Muscle of leg (tissue), 11 donors: ENCODE measurements around the gene FASTK. TPM values are rescaled to one million over a fixed set of nuclear protein-coding genes. Genes with fewer than 3 reads are reported as not detected.

ENCODE experiments used
- DNase-seq: peaks from one replicate; pipeline ENCODE4 v3.0.0; 2013
- H3K27ac ChIP-seq: one replicate; pipeline ENCODE4 v1.5.1; 2013; ENCODE audit warnings: mild to moderate bottlenecking, low read length, control low read depth
- H3K27me3 ChIP-seq: one replicate; pipeline ENCODE4 v1.6.1; 2013; ENCODE audit warnings: low read length; ENCODE audit not compliant: control insufficient read depth, insufficient read depth
- H3K36me3 ChIP-seq: one replicate; pipeline ENCODE4 v1.6.1; 2013; ENCODE audit warnings: low read length; ENCODE audit not compliant: control insufficient read depth, insufficient read depth
- H3K4me1 ChIP-seq: one replicate; pipeline ENCODE4 v1.6.1; 2013; ENCODE audit warnings: low read length; ENCODE audit not compliant: control insufficient read depth, insufficient read depth
- H3K4me3 ChIP-seq: one replicate; pipeline ENCODE4 v1.5.1; 2013; ENCODE audit warnings: low read length, control low read depth
- H3K9me3 ChIP-seq: replicated peaks from 2 replicates; pipeline ENCODE4 v1.6.1; 2013; ENCODE audit warnings: low read depth, low read length; ENCODE audit not compliant: control insufficient read depth
- WGBS: methylation state at CpG from one replicate; pipeline ENCODE4 v1.1.5; 2013; ENCODE audit warnings: missing lambda C conversion rate; ENCODE audit not compliant: insufficient coverage; 5-methylcytosine and 5-hydroxymethylcytosine counted together
- polyA plus RNA-seq, 8 donors: library from polyadenylated mRNA; unstranded; fragments of 120-200 nt; gene quantifications; one replicate each; pipeline versions ENCODE4 v1.2.1 to v1.2.3, GENCODE V29; 2013; ENCODE audit warnings: inconsistent platforms in 1 of 8, low replicate concordance in 1 of 8; ENCODE audit not compliant: insufficient read length in 8 of 8, insufficient read depth in 1 of 8
- total RNA-seq: library from RNA; stranded (reverse); fragments of 120-200 nt; gene quantifications from one replicate; pipeline ENCODE4 v1.2.4, GENCODE V29; 2013

The FASTK gene
- total and polyA plus RNA-seq, 9 donors, result 65.2 to 90.1 (median 81.2) TPM

GRCh38 chr7:151058781-151059366 is 21.7 kb downstream of the FASTK start:
- no peaks in the 10 kb centered on the region for H3K27me3 ChIP-seq
- peak overlapping the region; percentile 100 for H3K27ac ChIP-seq
- WGBS, result 7% methylated on average over 7 of the region's 18 CpGs
- H3K4me1 ChIP-seq, result peaks cover 57% of the 10 kb centered on the region
- peak overlapping the region; percentile 79 for H3K4me3 ChIP-seq
- DNase-seq, result peak; percentile 52
- H3K36me3 ChIP-seq, result peaks cover 17% of the 10 kb centered on the region
- no peaks in the 10 kb centered on the region for H3K9me3 ChIP-seq

- DNase-seq, result peak; percentile 100
- no peaks in the 10 kb centered on the region for H3K27me3 ChIP-seq
- peaks cover 54% of the 10 kb centered on the region for H3K4me1 ChIP-seq
Observed at GRCh38 chr7:151057989-151058780, 22.4 kb downstream of the FASTK start.

DNA sequence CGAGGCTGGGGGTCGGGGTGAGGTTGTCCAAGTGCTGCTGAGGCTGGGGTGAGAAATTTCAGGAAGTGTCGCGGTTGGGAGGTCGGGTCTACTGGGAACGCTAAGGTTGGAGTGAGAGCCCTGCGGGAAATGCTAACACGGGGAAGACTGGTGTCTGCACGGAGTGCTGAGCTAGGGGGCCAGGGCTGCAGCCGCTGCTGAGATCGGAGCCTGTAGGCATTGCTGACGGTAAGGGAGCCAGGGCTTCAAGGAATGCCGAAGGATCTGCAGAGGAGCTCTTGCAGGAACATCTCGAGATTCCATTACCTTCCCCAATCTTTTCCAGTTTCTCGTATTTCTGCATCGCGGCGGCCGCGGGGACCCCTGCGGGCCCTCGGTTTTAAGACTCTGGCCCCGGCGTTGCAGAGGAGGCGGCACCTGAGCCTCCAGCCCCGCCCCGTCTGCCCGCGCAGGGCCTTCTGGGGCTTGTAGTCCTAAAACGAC is 23.1 kb downstream of the FASTK start, which contains the start of gene CDK5:
TSS of gene CDK5 (minus strand) at position 392 of the 483 bp plus-strand sequence. CDS start at position 343, 49 bp downstream.
- no peaks in the 10 kb centered on the region for H3K27me3 ChIP-seq
- under 1% methylated on average over 29 of the region's 30 CpGs for WGBS
- H3K9me3 ChIP-seq, result no peaks in the 10 kb centered on the region
- H3K27ac ChIP-seq, result peak within 1 kb of the TSS; percentile 100
- H3K4me3 ChIP-seq, result peak within 1 kb of the TSS; percentile 79
- DNase-seq, result no peak
- peaks cover 49% of the 10 kb centered on the region for H3K4me1 ChIP-seq
- H3K36me3 ChIP-seq, result peaks cover 19% of the 10 kb centered on the region

More at GRCh38 chr7:151057989-151058780, 22.4 kb downstream of the FASTK start:
- H3K36me3 ChIP-seq, result peaks cover 23% of the 10 kb centered on the region
- no peaks in the 10 kb centered on the region for H3K9me3 ChIP-seq
- peak overlapping the region; percentile 100 for H3K27ac ChIP-seq
- under 1% methylated on average over 40 of the region's 46 CpGs for WGBS
- H3K4me3 ChIP-seq, result peak overlapping the region; percentile 79

DNA sequence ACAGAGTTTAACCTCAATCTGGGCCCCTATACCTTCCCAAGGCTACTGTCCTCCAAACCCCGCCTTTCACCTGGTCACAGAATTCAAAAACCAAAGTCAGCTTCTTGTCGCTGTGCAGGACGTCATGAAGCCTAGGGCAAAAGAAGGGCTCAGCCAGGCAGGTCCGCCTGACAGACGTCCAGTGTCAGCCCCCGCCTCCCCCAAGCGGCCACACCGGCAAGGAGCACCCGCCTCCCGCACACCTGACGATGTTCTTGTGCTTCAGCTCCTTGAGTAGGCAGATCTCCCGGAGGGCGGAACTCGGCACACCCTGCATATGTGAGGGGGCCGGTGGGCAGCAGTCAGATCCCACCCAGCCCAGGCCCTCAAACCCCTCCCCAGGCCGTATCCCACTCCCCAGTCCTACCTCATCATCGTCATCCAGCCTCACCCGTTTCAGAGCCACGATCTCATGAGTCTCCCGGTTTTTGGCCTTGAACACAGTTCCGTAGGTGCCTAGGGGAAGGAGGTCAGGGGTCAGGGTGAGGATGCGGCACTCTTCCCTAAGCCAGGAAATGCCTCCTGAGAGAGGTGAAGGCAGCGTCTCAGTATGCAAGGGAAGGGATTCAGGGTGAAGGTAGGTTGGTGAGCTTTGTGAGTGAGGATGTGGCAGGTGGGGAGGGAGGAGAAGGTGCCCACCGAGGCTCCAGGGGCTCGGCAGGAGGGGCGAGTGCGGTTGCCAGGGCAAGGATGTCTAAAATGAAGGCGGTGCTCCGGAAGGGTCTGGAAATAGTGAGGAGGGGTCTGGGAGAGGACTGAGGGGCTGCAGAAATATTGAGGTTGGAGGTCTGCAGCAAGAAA is 23.7 kb downstream of the FASTK start:
- H3K9me3 ChIP-seq, result no peaks in the 10 kb centered on the region
- H3K27ac ChIP-seq, result no peak overlapping the region
- H3K27me3 ChIP-seq, result peaks cover 2% of the 10 kb centered on the region
- 18% methylated on average over 22 of the region's 29 CpGs for WGBS
- peak overlapping the region; percentile 79 for H3K4me3 ChIP-seq
- H3K36me3 ChIP-seq, result peaks cover 13% of the 10 kb centered on the region
- no peak for DNase-seq
- peaks cover 42% of the 10 kb centered on the region for H3K4me1 ChIP-seq

DNA sequence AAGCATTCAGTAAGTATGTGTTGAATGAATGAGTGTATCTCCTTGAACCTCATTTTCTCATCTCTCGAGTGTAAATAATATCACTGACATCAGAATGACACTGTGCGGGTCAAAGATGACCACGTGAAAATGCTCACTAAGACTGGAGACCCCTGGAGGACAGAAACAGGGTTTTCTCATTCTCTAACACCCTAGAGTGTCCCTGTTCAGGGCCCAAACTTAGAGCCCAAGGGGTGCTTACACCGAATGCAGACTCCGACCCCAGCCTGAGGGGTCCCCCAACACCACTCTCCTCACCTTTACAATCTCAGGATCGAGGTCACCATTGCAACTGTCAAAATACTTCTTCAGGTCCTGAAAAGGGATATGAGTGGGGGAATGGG is 24.3 kb downstream of the FASTK start:
- Histone ChIP-seq H3K27me3 (peaks cover 2% of the 10 kb centered on the region), H3K9me3 (no peaks in the 10 kb centered on the region), H3K27ac (no peak overlapping the region), H3K4me3 (no peak overlapping the region), H3K36me3 (peaks cover 11% of the 10 kb centered on the region), H3K4me1 (peaks cover 37% of the 10 kb centered on the region)
- 62% methylated on average over 3 of the region's 6 CpGs for WGBS
- DNase-seq, result no peak

DNA sequence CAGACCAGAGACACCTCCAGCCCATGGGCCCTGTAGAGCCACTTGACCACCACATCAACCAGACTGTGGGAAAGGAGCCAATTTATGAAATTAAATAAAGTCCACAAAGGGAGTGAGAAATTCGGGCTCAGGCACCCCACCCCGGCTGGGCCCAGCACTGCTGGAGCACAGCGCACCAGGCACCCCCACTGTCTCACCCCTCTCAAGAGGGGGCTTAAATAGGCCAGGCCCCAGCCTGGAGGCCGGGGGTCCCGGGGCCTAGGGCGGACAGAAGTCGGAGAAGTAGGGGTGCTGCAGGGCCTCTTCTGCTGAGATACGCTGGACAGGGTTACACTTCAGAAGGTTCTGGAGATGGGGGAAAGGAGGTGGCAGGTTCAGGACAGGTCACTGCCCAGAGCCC is 26.9 kb downstream of the FASTK start:
- Histone ChIP-seq H3K36me3 (peaks cover 11% of the 10 kb centered on the region), H3K4me3 (no peak overlapping the region), H3K4me1 (peaks cover 26% of the 10 kb centered on the region), H3K27ac (no peak overlapping the region), H3K27me3 (peaks cover 13% of the 10 kb centered on the region), H3K9me3 (no peaks in the 10 kb centered on the region)
- 80% methylated on average over 4 of the region's 8 CpGs for WGBS
- no peak for DNase-seq

DNA sequence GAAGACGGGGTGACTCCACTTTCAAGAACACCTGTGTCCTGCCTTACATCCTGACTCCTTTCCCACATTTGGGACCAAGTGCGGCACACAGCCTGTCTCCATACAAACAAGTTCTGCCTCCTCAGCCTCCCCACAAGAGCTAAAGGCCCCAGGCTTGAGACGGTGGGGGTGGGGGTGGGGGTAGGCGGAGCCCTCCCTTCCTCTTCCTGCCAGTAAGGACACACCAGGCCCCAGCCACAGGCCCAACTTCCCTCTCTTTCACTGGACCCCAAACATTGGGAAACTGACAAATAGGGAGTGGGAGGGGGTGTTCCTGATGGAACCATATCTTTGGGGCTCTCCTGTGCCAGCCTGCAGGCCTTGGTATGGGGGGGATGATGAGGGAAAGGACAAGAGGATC is 27.5 kb downstream of the FASTK start:
- no peak overlapping the region for H3K27ac ChIP-seq
- peaks cover 13% of the 10 kb centered on the region for H3K27me3 ChIP-seq
- H3K36me3 ChIP-seq, result peaks cover 11% of the 10 kb centered on the region
- 78% methylated on average over 1 of the region's 4 CpGs for WGBS
- peaks cover 27% of the 10 kb centered on the region for H3K4me1 ChIP-seq
- H3K4me3 ChIP-seq, result no peak overlapping the region
- DNase-seq, result no peak
- H3K9me3 ChIP-seq, result no peaks in the 10 kb centered on the region

DNA sequence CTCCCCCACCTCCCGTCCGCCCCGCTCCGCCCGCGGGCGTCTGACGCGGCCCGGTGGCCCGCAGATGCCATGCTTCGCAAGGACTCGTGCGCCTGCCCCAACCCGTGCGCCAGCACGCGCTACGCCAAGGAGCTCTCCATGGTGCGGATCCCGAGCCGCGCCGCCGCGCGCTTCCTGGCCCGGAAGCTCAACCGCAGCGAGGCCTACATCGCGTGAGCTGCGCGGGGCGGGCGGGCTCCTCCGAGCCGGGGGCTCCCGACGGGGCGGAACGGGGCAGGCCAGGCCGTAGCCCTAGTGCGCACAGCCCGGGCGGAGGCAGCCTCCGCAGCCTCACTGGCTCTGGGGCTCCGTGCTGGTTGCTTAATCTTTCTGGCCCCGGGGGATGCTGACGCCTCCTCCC is 29.5 kb downstream of the FASTK start:
- H3K27ac ChIP-seq, result no peak overlapping the region
- no peaks in the 10 kb centered on the region for H3K9me3 ChIP-seq
- peaks cover 12% of the 10 kb centered on the region for H3K36me3 ChIP-seq
- no peak overlapping the region for H3K4me3 ChIP-seq
- H3K27me3 ChIP-seq, result peaks cover 13% of the 10 kb centered on the region
- DNase-seq, result peak; percentile 82
- under 1% methylated on average over 45 of the region's 50 CpGs for WGBS
- peaks cover 33% of the 10 kb centered on the region for H3K4me1 ChIP-seq

- Histone ChIP-seq H3K4me3 (no peak overlapping the region), H3K27ac (no peak overlapping the region), H3K4me1 (peaks cover 45% of the 10 kb centered on the region), H3K9me3 (no peaks in the 10 kb centered on the region), H3K36me3 (peaks cover 25% of the 10 kb centered on the region), H3K27me3 (peaks cover 13% of the 10 kb centered on the region)
- no peak for DNase-seq
- WGBS, result 86% methylated on average over 38 of the region's 38 CpGs
Observed at GRCh38 chr7:151048911-151049463, 31.6 kb downstream of the FASTK start.
